Endothelial cell of umbilical vein (primary cell): Measurements from ENCODE around the gene PALD1. TPM values are rescaled to one million over a fixed set of nuclear protein-coding genes. Genes with fewer than 3 reads are reported as not detected.

Source experiments
- BruUV-seq: library from RNA; stranded (reverse); fragments of 400-500 nt; replicated peaks from 2 replicates; lab custom pipeline; 2021; lab: Mats Ljungman, UMichigan
- CTCF ChIA-PET: fragments of 300-600, 350-600 bp; sonication (Branson Sonifier 250); formaldehyde crosslinking; loops from one replicate; lab custom pipeline; 2021; ENCODE audit warnings: antibody characterized with exemption, inconsistent platforms; lab: Charles Lee
- POLR2A ChIA-PET: fragments of 300-600, 350-600 bp; sonication (Branson Sonifier 250); formaldehyde crosslinking; loops from one replicate; lab custom pipeline; 2021; ENCODE audit warnings: antibody characterized with exemption, inconsistent platforms; lab: Charles Lee
- DNase-seq: peaks from one replicate; pipeline ENCODE4 v3.0.0-alpha.2; 2011; ENCODE audit warnings: low read depth, low spot score
- FAIRE-seq: peaks from 2 replicates; lab custom pipeline; 2011; peaks lifted over from hg19 to GRCh38; lab: Jason Lieb, UNC
- H2AFZ ChIP-seq: 2 replicates; pipeline ENCODE4 v1.6.0; 2012; ENCODE audit warnings: low read depth, low read length, control low read depth, inconsistent platforms
- H3K27ac ChIP-seq: 2 replicates; pipeline ENCODE4 v1.5.1; 2011; ENCODE audit warnings: low read depth, mild to moderate bottlenecking, control low read depth, low read length, moderate library complexity; ENCODE audit not compliant: insufficient read depth
- H3K27me3 ChIP-seq, 2 experiments: 2 replicates each; pipeline versions ENCODE4 v1.6.0 to v1.6.1; 2011; ENCODE audit warnings: low read length in 2 of 2, mixed read lengths in 1 of 2; ENCODE audit not compliant: control insufficient read depth in 2 of 2, insufficient read depth in 2 of 2
- H3K36me3 ChIP-seq, 2 experiments: 2 replicates in 1 of 2; 3 replicates in 1 of 2; pipeline ENCODE4 v1.5.1; 2011; ENCODE audit warnings: low read length in 2 of 2, mild to moderate bottlenecking in 1 of 2, moderate library complexity in 1 of 2; ENCODE audit not compliant: control insufficient read depth in 2 of 2, insufficient read depth in 2 of 2; ENCODE audit errors: extremely low read depth in 1 of 2
- H3K4me1 ChIP-seq: 3 replicates; pipeline ENCODE4 v1.5.1; 2011; ENCODE audit warnings: mild to moderate bottlenecking, low read length; ENCODE audit not compliant: control insufficient read depth, insufficient read depth; ENCODE audit errors: extremely low read depth
- H3K4me2 ChIP-seq: 2 replicates; pipeline ENCODE4 v1.6.1; 2011; ENCODE audit warnings: low read length, control low read depth, mixed read lengths; ENCODE audit not compliant: insufficient read depth
- H3K4me3 ChIP-seq, 3 experiments: fragments of 200-600 bp in 1 of 3; sonication (generic), shearing (Covaris generic) in 1 of 3; replicated peaks in 1 of 3; 2 replicates each; pipeline ENCODE4 v1.5.1; 2011 to 2016; ENCODE audit warnings: control low read depth in 3 of 3, low read length in 3 of 3, mild to moderate bottlenecking in 2 of 3, inconsistent platforms in 1 of 3, low read depth in 1 of 3, moderate library complexity in 1 of 3; ENCODE audit not compliant: insufficient read depth in 1 of 3
- H3K79me2 ChIP-seq: 2 replicates; pipeline ENCODE4 v1.6.0; 2012; ENCODE audit warnings: low read length, inconsistent platforms; ENCODE audit not compliant: control insufficient read depth, insufficient read depth
- H3K9ac ChIP-seq: replicated peaks from 2 replicates; pipeline ENCODE3; 2011; ENCODE audit warnings: low read length, control low read depth; ENCODE audit not compliant: insufficient read depth; ENCODE audit errors: extremely low read depth
- H3K9me1 ChIP-seq: replicated peaks from 3 replicates; pipeline ENCODE4 v1.6.0; 2011; ENCODE audit warnings: mild to moderate bottlenecking, low read length; ENCODE audit not compliant: control insufficient read depth, insufficient read depth; ENCODE audit errors: extremely low read depth
- H3K9me3 ChIP-seq: replicated peaks from 2 replicates; pipeline ENCODE4 v1.5.1; 2012; ENCODE audit warnings: low read length, inconsistent platforms; ENCODE audit not compliant: control insufficient read depth, insufficient read depth
- H4K20me1 ChIP-seq: replicated peaks from 2 replicates; pipeline ENCODE3; 2011; ENCODE audit warnings: mild to moderate bottlenecking, low read length; ENCODE audit not compliant: control insufficient read depth, insufficient read depth; ENCODE audit errors: extremely low read depth
- EZH2 ChIP-seq: IDR thresholded peaks from 2 replicates; pipeline ENCODE4 v1.6.1; 2012; ENCODE audit warnings: borderline replicate concordance, low read depth, mild to moderate bottlenecking, moderate library complexity, low read length, inconsistent platforms; ENCODE audit not compliant: severe bottlenecking
- FOS ChIP-seq: IDR thresholded peaks from 2 replicates; pipeline ENCODE4 v1.6.1; 2011; ENCODE audit warnings: mild to moderate bottlenecking, low read length, moderate library complexity, borderline replicate concordance; ENCODE audit not compliant: insufficient read depth
- GATA2 ChIP-seq: IDR thresholded peaks from 2 replicates; pipeline ENCODE4 v1.7.0; 2011; ENCODE audit warnings: low read depth, mild to moderate bottlenecking, moderate library complexity, mixed read lengths, low read length; ENCODE audit not compliant: insufficient read length, insufficient read depth
- JUN ChIP-seq: IDR thresholded peaks from 2 replicates; pipeline ENCODE4 v1.6.1; 2011; ENCODE audit warnings: borderline replicate concordance, low read depth; ENCODE audit not compliant: insufficient read length, insufficient read depth
- POLR2A ChIP-seq: IDR thresholded peaks from 2 replicates; pipeline ENCODE4 v1.6.1; 2012; ENCODE audit warnings: low read depth, mild to moderate bottlenecking, control low read depth, low read length
- dilution Hi-C: fragments of 300-500 bp; cut with MboI; formaldehyde crosslinking; loops from one replicate; pipeline ENCODE4 v1.15.0; 2019; ENCODE audit warnings: low sequenced_read_pairs; ENCODE audit not compliant: extremely low pct_ligation_motif_present
- intact Hi-C: fragments of 100-400 bp; cut with micrococcal nuclease; formaldehyde crosslinking; loops from one replicate; pipeline ENCODE4 v1.10.0; 2022
- polyA plus RNA-seq, 4 experiments: library from polyadenylated mRNA; depleted of rRNA in 3 of 4; stranded (reverse) in 3 of 4; unstranded in 1 of 4; fragments of >200 nt; gene quantifications; 2 replicates each; pipeline versions ENCODE4 v1.2.1 to v1.2.3, GENCODE V29; 2011 to 2012; ENCODE audit warnings: missing spikeins in 1 of 4
- total RNA-seq: library from RNA; stranded (reverse); gene quantifications from 2 replicates; pipeline ENCODE4 v1.2.3, GENCODE V29; 2021
- TF ChIP-seq, protein P1 (sequence below): IDR thresholded peaks from 2 replicates; pipeline ENCODE4 v1.6.1; 2011; ENCODE audit not compliant: insufficient read depth, insufficient read length

PALD1 gene
- total and polyA plus RNA-seq, 2 donors (not counting 3 experiments of a cell fraction or from before 2014, with no cell fraction given), result 16.6 to 73.3 TPM

DNA sequence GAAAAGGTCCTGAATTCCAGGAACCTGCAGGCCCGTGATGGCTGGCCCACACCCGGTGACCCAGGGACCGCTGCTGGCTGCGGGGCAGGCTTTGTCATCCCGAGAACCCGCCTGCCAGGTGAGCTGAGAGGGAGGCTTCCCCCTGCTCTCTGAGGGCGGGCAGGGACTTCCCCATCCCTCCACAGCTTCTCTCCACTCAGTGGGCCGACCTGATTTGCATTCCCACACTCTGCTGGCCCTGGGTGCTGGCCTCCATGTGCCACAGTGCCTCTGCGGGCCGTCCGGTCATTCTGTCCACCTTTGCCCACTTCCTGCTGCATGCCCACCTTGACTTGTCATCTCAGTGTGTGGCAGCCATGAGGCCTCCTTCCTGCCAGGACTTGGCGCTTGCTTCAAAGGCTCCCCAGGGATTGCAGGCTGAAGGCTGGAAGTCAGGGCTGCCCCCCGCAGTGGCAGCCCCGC is 35.3 kb downstream of the PALD1 start:
- Histone ChIP-seq H3K9me3 (no peaks in the 10 kb centered on the region), H3K4me1 (peaks cover 24% of the 10 kb centered on the region), H3K27ac (no peak overlapping the region), H3K4me2 (no peak overlapping the region), H3K36me3 (no peaks in the 10 kb centered on the region), H2AFZ (no peak overlapping the region), H3K9ac (no peak overlapping the region), H3K79me2 (no peaks in the 10 kb centered on the region), H3K27me3 (no peaks in the 10 kb centered on the region), H3K9me1 (no peaks in the 10 kb centered on the region), H4K20me1 (no peaks in the 10 kb centered on the region), H3K4me3 (no peak overlapping the region)
- TF ChIP-seq, protein P1, sequence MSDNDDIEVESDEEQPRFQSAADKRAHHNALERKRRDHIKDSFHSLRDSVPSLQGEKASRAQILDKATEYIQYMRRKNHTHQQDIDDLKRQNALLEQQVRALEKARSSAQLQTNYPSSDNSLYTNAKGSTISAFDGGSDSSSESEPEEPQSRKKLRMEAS, result no peak
- TF ChIP-seq EZH2, result no peak
- TF ChIP-seq GATA2, result no peak
- BruUV-seq, result no TSS peak
- CTCF ChIA-PET, result no interaction called here
- dilution Hi-C loops, result no loop called here
- intact Hi-C loops, result no loop called here
- FAIRE-seq, result no peak
- DNase-seq, result no peak
- POLR2A ChIA-PET, result no interaction called here

DNA sequence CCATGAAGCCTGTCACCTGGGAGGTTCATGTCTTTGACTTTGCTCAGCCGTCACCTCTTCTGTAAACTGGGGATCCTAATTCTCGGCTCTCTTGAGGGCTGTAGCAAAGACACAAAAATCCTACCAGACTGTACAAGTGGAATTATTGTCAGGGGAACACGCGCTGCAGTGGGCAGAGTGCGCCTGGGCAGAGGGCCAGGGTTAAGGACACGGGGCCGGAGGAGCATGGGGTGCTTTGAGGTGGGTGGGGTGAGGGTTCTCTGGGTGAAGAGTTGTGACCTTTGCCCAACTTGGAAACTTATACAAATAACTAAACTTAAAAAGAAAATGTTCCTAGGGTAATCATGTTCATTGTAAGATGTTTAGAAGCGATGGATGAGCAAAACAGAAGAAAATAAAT is 36.0 kb downstream of the PALD1 start:
- no TSS peak for BruUV-seq
- H4K20me1 ChIP-seq, result no peaks in the 10 kb centered on the region
- peaks cover 19% of the 10 kb centered on the region for H3K4me1 ChIP-seq
- FAIRE-seq, result no peak
- dilution Hi-C loops, result no loop called here
- H2AFZ ChIP-seq, result no peak overlapping the region
- no peak for DNase-seq
- no peaks in the 10 kb centered on the region for H3K9me1 ChIP-seq
- H3K27me3 ChIP-seq, result no peaks in the 10 kb centered on the region
- H3K4me3 ChIP-seq, result no peak overlapping the region
- H3K27ac ChIP-seq, result no peak overlapping the region
- CTCF ChIA-PET, result no interaction called here
- intact Hi-C loops, result no loop called here
- no peaks in the 10 kb centered on the region for H3K9me3 ChIP-seq
- H3K36me3 ChIP-seq, result no peaks in the 10 kb centered on the region
- TF ChIP-seq JUN, result no peak
- no peak for TF ChIP-seq FOS
- TF ChIP-seq EZH2, result no peak
- no peak for TF ChIP-seq POLR2A
- POLR2A ChIA-PET, result no interaction called here
- H3K79me2 ChIP-seq, result no peaks in the 10 kb centered on the region
- H3K4me2 ChIP-seq, result no peak overlapping the region
- H3K9ac ChIP-seq, result no peak overlapping the region
